ENCODE measurements around the gene A3GALT2. TPM values are rescaled to one million over a fixed set of nuclear protein-coding genes. Genes with fewer than 3 reads are reported as not detected.

A3GALT2 gene
- total and polyA plus RNA-seq, 2 experiments from 2014 or later, result not detected

DNA sequence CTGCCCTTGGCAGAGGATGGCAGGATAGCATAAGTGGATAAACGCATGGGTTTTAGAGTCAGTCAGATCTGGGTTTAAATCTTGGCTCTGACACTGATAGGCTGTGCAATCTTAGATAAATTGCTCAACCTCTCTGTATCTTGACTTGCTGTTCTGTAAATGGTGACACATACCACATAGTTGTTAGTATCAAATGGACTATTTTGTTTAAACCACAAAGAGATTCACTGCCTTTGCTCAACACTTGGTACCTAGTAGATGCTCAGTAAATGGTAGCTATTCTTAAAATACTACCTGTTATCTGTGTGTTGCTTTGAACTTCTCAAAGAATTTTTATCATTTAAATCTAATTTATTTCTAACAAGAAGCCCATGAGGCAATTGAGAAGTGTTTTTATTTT, 39.5 kb upstream of the A3GALT2 start:
- TF ChIP-seq EZH2phosphoT487 (IDR thresholded peaks at IDR 0.05; ENCODE audit: insufficient read depth, low read depth) (no peak), EZH2 (IDR thresholded peaks at IDR 0.05; ENCODE audit: insufficient read depth, poor library complexity, severe bottlenecking) (no peak)
- no peaks in the 10 kb centered on the region for H3K4me1 ChIP-seq (ENCODE audit: insufficient read depth)
- H3K79me2 ChIP-seq (ENCODE audit: insufficient read depth), result no peaks in the 10 kb centered on the region
- no peaks in the 10 kb centered on the region for H3K9me2 ChIP-seq (ENCODE audit: insufficient read depth)
- H2AFZ ChIP-seq, result no peak overlapping the region
- H3F3A ChIP-seq (ENCODE audit: insufficient read depth), result no peaks in the 10 kb centered on the region
- no peaks in the 10 kb centered on the region for H3K9me3 ChIP-seq (ENCODE audit: low read depth)
- no peak for DNase-seq
- H4K20me1 ChIP-seq (ENCODE audit: insufficient read depth), result no peaks in the 10 kb centered on the region
- in situ Hi-C loops (cut with MboI), result loop anchor here (25.0 kb wide), 1 partner anchor 148 kb away; no protein-coding TSS in a partner anchor
- WGBS, 2 experiments (ENCODE audit: low coverage in 1 of 2, low lambda C conversion rate in 2 of 2, missing lambda C conversion rate in 2 of 2), result 94 to 96% methylated on average over 1 of the region's 1 CpG
- H3K27me3 ChIP-seq (replicated peaks; ENCODE audit: insufficient read depth), result no peaks in the 10 kb centered on the region
- H3K4me3 ChIP-seq, result no peak overlapping the region
- H3K36me3 ChIP-seq (ENCODE audit: low read depth), result no peaks in the 10 kb centered on the region
- H3K4me2 ChIP-seq (ENCODE audit: unreplicated experiment), result no peak overlapping the region
- no peak overlapping the region for H3K9ac ChIP-seq
- no peak overlapping the region for H3K27ac ChIP-seq

- WGBS, 2 experiments (ENCODE audit: low coverage in 1 of 2, low lambda C conversion rate in 2 of 2, missing lambda C conversion rate in 2 of 2), result 95 to 96% methylated on average over 2 of the region's 2 CpGs
- Histone ChIP-seq H3K36me3 (ENCODE audit: low read depth) (no peaks in the 10 kb centered on the region), H3K27me3 (replicated peaks; ENCODE audit: insufficient read depth) (no peaks in the 10 kb centered on the region), H2AFZ (no peak overlapping the region), H3K4me1 (ENCODE audit: insufficient read depth) (no peaks in the 10 kb centered on the region), H4K20me1 (ENCODE audit: insufficient read depth) (no peaks in the 10 kb centered on the region), H3K9me2 (ENCODE audit: insufficient read depth) (no peaks in the 10 kb centered on the region), H3K4me2 (ENCODE audit: unreplicated experiment) (no peak overlapping the region), H3K79me2 (ENCODE audit: insufficient read depth) (no peaks in the 10 kb centered on the region), H3K9me3 (ENCODE audit: low read depth) (no peaks in the 10 kb centered on the region), H3K27ac (no peak overlapping the region), H3F3A (ENCODE audit: insufficient read depth) (no peaks in the 10 kb centered on the region), H3K9ac (no peak overlapping the region), H3K4me3 (no peak overlapping the region)
- in situ Hi-C loops (cut with MboI), result loop anchor here (25.0 kb wide), 1 partner anchor 148 kb away; no protein-coding TSS in a partner anchor
- TF ChIP-seq EZH2phosphoT487 (IDR thresholded peaks at IDR 0.05; ENCODE audit: insufficient read depth, low read depth) (no peak), EZH2 (IDR thresholded peaks at IDR 0.05; ENCODE audit: insufficient read depth, poor library complexity, severe bottlenecking) (no peak)
- no peak for DNase-seq
Measured at GRCh38 chr1:33359931-33360330, 39.0 kb upstream of the A3GALT2 start.

DNA sequence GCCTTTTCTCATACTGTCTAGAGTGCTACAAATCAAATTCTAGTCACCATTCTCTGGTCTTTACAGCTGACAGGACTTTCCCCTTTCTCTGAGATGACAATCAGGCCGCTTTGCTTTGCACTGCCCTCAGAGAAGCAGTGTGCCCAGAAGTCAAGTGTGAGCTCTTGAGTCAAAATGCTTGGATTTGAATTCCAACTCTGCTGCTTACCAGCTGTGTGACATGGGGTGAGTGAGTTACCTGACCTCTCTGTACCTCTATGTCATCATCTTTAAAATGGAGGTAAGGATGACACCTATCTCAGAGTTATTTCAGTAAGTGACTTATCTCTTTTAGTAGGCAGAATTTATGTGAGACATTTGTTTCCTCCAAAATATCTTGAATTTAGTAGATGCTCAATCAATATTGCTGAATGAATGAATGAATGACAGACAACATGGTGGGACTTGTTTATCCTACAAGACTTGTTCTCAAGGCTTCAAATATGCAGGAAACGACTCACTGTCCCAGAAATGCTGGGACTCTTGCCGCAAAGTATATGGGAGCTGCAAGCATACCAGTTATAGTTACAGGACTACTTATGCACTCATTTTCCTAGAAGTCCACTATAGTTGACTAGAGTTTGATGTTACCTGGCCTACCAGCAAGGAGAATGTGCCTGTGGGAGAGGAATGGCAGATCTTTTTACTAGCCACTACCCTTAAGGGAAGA, 38.1 kb upstream of the A3GALT2 start:
- H3K4me2 ChIP-seq (ENCODE audit: unreplicated experiment), result no peak overlapping the region
- 95 to 96% methylated on average over 3 of the region's 3 CpGs for WGBS, 2 experiments (ENCODE audit: low coverage in 1 of 2, low lambda C conversion rate in 2 of 2, missing lambda C conversion rate in 2 of 2)
- H3K4me1 ChIP-seq (ENCODE audit: insufficient read depth), result no peaks in the 10 kb centered on the region
- in situ Hi-C loops (cut with MboI), result loop anchor here (25.0 kb wide), 1 partner anchor 147 kb away; no protein-coding TSS in a partner anchor
- H4K20me1 ChIP-seq (ENCODE audit: insufficient read depth), result no peaks in the 10 kb centered on the region
- no peaks in the 10 kb centered on the region for H3F3A ChIP-seq (ENCODE audit: insufficient read depth)
- H3K79me2 ChIP-seq (ENCODE audit: insufficient read depth), result no peaks in the 10 kb centered on the region
- no peaks in the 10 kb centered on the region for H3K9me3 ChIP-seq (ENCODE audit: low read depth)
- TF ChIP-seq EZH2phosphoT487 (IDR thresholded peaks at IDR 0.05; ENCODE audit: insufficient read depth, low read depth) (no peak), EZH2 (IDR thresholded peaks at IDR 0.05; ENCODE audit: insufficient read depth, poor library complexity, severe bottlenecking) (no peak)
- no peak overlapping the region for H3K27ac ChIP-seq
- no peaks in the 10 kb centered on the region for H3K36me3 ChIP-seq (ENCODE audit: low read depth)
- no peak for DNase-seq
- no peaks in the 10 kb centered on the region for H3K27me3 ChIP-seq (replicated peaks; ENCODE audit: insufficient read depth)
- H3K9ac ChIP-seq, result no peak overlapping the region
- H2AFZ ChIP-seq, result no peak overlapping the region
- H3K4me3 ChIP-seq, result no peak overlapping the region
- no peaks in the 10 kb centered on the region for H3K9me2 ChIP-seq (ENCODE audit: insufficient read depth)

- WGBS, 2 experiments (ENCODE audit: low coverage in 1 of 2, low lambda C conversion rate in 2 of 2, missing lambda C conversion rate in 2 of 2), result 80 to 81% methylated on average over 4 of the region's 4 CpGs
- H3K79me2 ChIP-seq (ENCODE audit: insufficient read depth), result no peaks in the 10 kb centered on the region
- H3K4me3 ChIP-seq, result no peak overlapping the region
- H3K4me2 ChIP-seq (ENCODE audit: unreplicated experiment), result no peak overlapping the region
- no peaks in the 10 kb centered on the region for H3K27me3 ChIP-seq (replicated peaks; ENCODE audit: insufficient read depth)
- no peaks in the 10 kb centered on the region for H4K20me1 ChIP-seq (ENCODE audit: insufficient read depth)
- no peak overlapping the region for H2AFZ ChIP-seq
- H3K9me2 ChIP-seq (ENCODE audit: insufficient read depth), result no peaks in the 10 kb centered on the region
- H3K9me3 ChIP-seq (ENCODE audit: low read depth), result no peaks in the 10 kb centered on the region
- in situ Hi-C loops (cut with MboI), result loop anchor here (25.0 kb wide), 1 partner anchor 146 kb away; no protein-coding TSS in a partner anchor
- H3F3A ChIP-seq (ENCODE audit: insufficient read depth), result no peaks in the 10 kb centered on the region
- no peaks in the 10 kb centered on the region for H3K36me3 ChIP-seq (ENCODE audit: low read depth)
- DNase-seq, result no peak
- no peak for TF ChIP-seq EZH2phosphoT487 (IDR thresholded peaks at IDR 0.05; ENCODE audit: insufficient read depth, low read depth)
- no peak for TF ChIP-seq EZH2 (IDR thresholded peaks at IDR 0.05; ENCODE audit: insufficient read depth, poor library complexity, severe bottlenecking)
- H3K27ac ChIP-seq, result no peak overlapping the region
- H3K4me1 ChIP-seq (ENCODE audit: insufficient read depth), result no peaks in the 10 kb centered on the region
- no peak overlapping the region for H3K9ac ChIP-seq
Measured at GRCh38 chr1:33358114-33358794, 37.4 kb upstream of the A3GALT2 start.
